Left lung (tissue), 10 donors: Measurements from ENCODE around the gene EPHA8. TPM values are rescaled to one million over a fixed set of nuclear protein-coding genes. Genes with fewer than 3 reads are reported as not detected.

ENCODE experiments used
- ATAC-seq: fragments of 200-7000 bp; cut with Tn5 transposase; one replicate; pipeline ENCODE4 v1.9.1; 2020; ENCODE audit warnings: moderate library complexity
- DNase-seq, 4 donors: peaks; one replicate each; pipeline ENCODE4 v3.0.0-alpha.2; 2013 to 2020
- H3K27ac ChIP-seq, 2 donors: fragments of 200-600 bp; sonication (generic) in 1 of 2; one replicate each; pipeline versions ENCODE4 v1.5.0 to v1.8.0; 2020 to 2021
- H3K27me3 ChIP-seq, 2 donors: fragments of 200-600 bp; sonication (generic) in 1 of 2; one replicate each; pipeline versions ENCODE4 v1.5.0 to v1.8.0; 2020 to 2021
- H3K36me3 ChIP-seq, 2 donors: fragments of 200-600 bp; sonication (generic) in 1 of 2; one replicate each; pipeline versions ENCODE4 v1.5.0 to v1.8.0; 2020 to 2021
- H3K4me1 ChIP-seq, 2 donors: fragments of 200-600 bp; one replicate each; pipeline ENCODE4 v1.8.0; 2021
- H3K4me3 ChIP-seq, 2 donors: fragments of 200-600 bp; sonication (generic) in 1 of 2; one replicate each; pipeline versions ENCODE4 v1.5.0 to v1.8.0; 2020 to 2021; ENCODE audit warnings: mild to moderate bottlenecking in 1 of 2
- H3K9me3 ChIP-seq, 2 donors: fragments of 200-600 bp; sonication (generic) in 1 of 2; one replicate each; pipeline versions ENCODE4 v1.5.0 to v1.8.0; 2020 to 2021
- CTCF ChIP-seq, 2 donors: fragments of 200-600 bp; sonication (generic) in 1 of 2; IDR thresholded peaks; one replicate each; pipeline versions ENCODE4 v1.5.0 to v1.8.0; 2021; ENCODE audit warnings: antibody characterized with exemption in 2 of 2
- intact Hi-C, 2 donors: fragments of 100-400 bp; cut with DNase I; formaldehyde crosslinking; loops; one replicate each; pipeline versions ENCODE4 v1.11.2 to v1.14.2; 2022
- polyA plus RNA-seq, 6 donors: library from polyadenylated mRNA; unstranded; fragments of 120-200 nt; gene quantifications; one replicate each; pipeline ENCODE4 v1.2.1, GENCODE V29; 2013; ENCODE audit not compliant: insufficient read length in 6 of 6
- total RNA-seq, 2 donors: library from RNA; stranded (reverse); fragmentation: NEBNext Ultra II Directional; extraction: Animal tissue kit (Norgen Biotek cat#: 25700); gene quantifications; one replicate each; pipeline ENCODE4 v1.2.1, GENCODE V29; 2021
- donor health status: DM: no; HTN: yes; CAD: no.
- donor health status: DM: no; HTN: no; CAD: no.

The EPHA8 gene
- total and polyA plus RNA-seq, 8 donors: 0.07 to 0.21 (median 0.18) TPM; not detected in 5

DNA sequence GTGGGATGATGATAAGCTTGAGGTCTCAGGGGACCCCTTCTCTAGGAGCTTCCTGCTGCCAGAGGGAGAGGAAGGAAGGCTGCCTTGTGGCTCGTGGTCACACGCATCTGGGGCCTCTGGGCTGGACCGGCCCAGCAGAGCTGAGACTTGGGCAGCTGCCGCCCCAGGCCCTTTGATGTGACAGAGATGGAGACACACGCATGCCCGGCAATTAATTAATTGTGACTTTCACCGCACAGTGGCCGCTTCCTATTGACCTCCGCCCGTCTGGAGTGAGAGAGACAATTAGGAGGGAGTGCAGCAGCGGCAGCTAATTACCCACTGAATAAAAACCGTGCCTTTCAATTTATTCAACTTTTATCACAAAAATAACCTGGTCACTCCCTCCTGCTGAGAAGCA, 56.5 kb downstream of the EPHA8 start:
- Histone ChIP-seq H3K27me3 (peaks cover 5 to 98% of the 10 kb centered on the region in 2 donors), H3K9me3 (no peaks in the 10 kb centered on the region), H3K36me3 (no peaks in the 10 kb centered on the region), H3K27ac (no peak overlapping the region), H3K4me1 (no peaks in the 10 kb centered on the region), H3K4me3 (no peak overlapping the region)
- no peak for TF ChIP-seq CTCF (IDR thresholded peaks at IDR 0.05)
- ATAC-seq (no peak), DNase-seq (no peak)
- intact Hi-C loops: no loop called here

DNA sequence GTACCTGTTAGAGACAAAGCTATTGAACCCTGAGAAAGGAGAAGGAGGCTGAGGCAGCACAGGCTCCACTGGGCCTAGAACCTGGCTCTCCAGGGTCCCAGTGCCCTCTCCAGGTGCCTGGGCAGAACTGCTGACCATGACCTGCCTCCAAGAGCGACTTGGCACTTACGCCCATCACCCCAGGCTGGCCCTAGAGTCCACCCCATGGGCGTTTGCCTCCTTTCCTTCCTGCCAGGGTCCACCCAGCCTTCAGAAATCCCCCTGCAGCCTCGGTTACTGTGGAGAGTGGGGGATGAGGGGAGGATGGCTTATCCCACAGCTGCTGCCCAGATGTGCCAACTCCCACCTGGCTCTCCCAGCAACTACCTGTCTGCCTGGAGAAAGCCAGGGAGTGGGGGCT, 58.5 kb downstream of the EPHA8 start:
- peaks cover 11 to 98% of the 10 kb centered on the region in 2 donors for H3K27me3 ChIP-seq
- H3K27ac ChIP-seq: no peak overlapping the region
- no peak for ATAC-seq
- DNase-seq: no peak
- H3K9me3 ChIP-seq: no peaks in the 10 kb centered on the region
- H3K36me3 ChIP-seq: no peaks in the 10 kb centered on the region
- no peak for TF ChIP-seq CTCF (IDR thresholded peaks at IDR 0.05)
- H3K4me3 ChIP-seq: no peak overlapping the region
- no peaks in the 10 kb centered on the region for H3K4me1 ChIP-seq
- intact Hi-C loops: no loop called here

GRCh38 chr1:22625262-22625925, 62.1 kb downstream of the EPHA8 start:
- H3K27ac ChIP-seq: no peak overlapping the region
- no peak for TF ChIP-seq CTCF (IDR thresholded peaks at IDR 0.05)
- ATAC-seq: no peak
- intact Hi-C loops: no loop called here
- no peaks in the 10 kb centered on the region for H3K9me3 ChIP-seq
- H3K4me1 ChIP-seq: no peaks in the 10 kb centered on the region
- H3K4me3 ChIP-seq: no peak overlapping the region
- no peaks in the 10 kb centered on the region for H3K36me3 ChIP-seq
- no peak for DNase-seq
- H3K27me3 ChIP-seq: peaks cover 9 to 96% of the 10 kb centered on the region in 2 donors

GRCh38 chr1:22626237-22627157, 63.2 kb downstream of the EPHA8 start:
- no peaks in the 10 kb centered on the region for H3K4me1 ChIP-seq
- intact Hi-C loops: no loop called here
- TF ChIP-seq CTCF (IDR thresholded peaks at IDR 0.05): no peak
- H3K27me3 ChIP-seq: peaks cover 9 to 96% of the 10 kb centered on the region in 2 donors
- H3K9me3 ChIP-seq: no peaks in the 10 kb centered on the region
- no peak for DNase-seq
- no peak for ATAC-seq
- H3K27ac ChIP-seq: no peak overlapping the region
- no peak overlapping the region for H3K4me3 ChIP-seq
- H3K36me3 ChIP-seq: no peaks in the 10 kb centered on the region

- Histone ChIP-seq H3K4me1 (no peaks in the 10 kb centered on the region), H3K9me3 (no peaks in the 10 kb centered on the region), H3K27me3 (peaks cover 9 to 96% of the 10 kb centered on the region in 2 donors), H3K4me3 (no peak overlapping the region), H3K36me3 (no peaks in the 10 kb centered on the region), H3K27ac (no peak overlapping the region)
- no peak for DNase-seq
- TF ChIP-seq CTCF (IDR thresholded peaks at IDR 0.05): no peak
- intact Hi-C loops: no loop called here
- no peak for ATAC-seq
Measured at GRCh38 chr1:22627331-22627730, 64.0 kb downstream of the EPHA8 start.
